Testis (tissue), 2 donors: ENCODE data around the gene NUMB.

Experiments
- POLR2A ChIP-seq: fragments of 450-650 bp; IDR thresholded peaks from one replicate; pipeline ENCODE4 v1.6.1; 2017; ENCODE audit warnings: antibody characterized with exemption, mild to moderate bottlenecking, moderate library complexity
- TF ChIP-seq, protein P1 (sequence below), 3 experiments: fragments of 450-650 bp in 2 of 3; fragments of 200-600 bp in 1 of 3; sonication (generic) in 1 of 3; IDR thresholded peaks; one replicate each; pipeline ENCODE4 v1.5.1; 2016 to 2019; ENCODE audit warnings: antibody characterized with exemption in 3 of 3, mild to moderate bottlenecking in 2 of 3, moderate library complexity in 1 of 3

- TF ChIP-seq, protein P1, sequence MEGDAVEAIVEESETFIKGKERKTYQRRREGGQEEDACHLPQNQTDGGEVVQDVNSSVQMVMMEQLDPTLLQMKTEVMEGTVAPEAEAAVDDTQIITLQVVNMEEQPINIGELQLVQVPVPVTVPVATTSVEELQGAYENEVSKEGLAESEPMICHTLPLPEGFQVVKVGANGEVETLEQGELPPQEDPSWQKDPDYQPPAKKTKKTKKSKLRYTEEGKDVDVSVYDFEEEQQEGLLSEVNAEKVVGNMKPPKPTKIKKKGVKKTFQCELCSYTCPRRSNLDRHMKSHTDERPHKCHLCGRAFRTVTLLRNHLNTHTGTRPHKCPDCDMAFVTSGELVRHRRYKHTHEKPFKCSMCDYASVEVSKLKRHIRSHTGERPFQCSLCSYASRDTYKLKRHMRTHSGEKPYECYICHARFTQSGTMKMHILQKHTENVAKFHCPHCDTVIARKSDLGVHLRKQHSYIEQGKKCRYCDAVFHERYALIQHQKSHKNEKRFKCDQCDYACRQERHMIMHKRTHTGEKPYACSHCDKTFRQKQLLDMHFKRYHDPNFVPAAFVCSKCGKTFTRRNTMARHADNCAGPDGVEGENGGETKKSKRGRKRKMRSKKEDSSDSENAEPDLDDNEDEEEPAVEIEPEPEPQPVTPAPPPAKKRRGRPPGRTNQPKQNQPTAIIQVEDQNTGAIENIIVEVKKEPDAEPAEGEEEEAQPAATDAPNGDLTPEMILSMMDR (IDR thresholded peaks at IDR 0.05) = no peak
- no peak for TF ChIP-seq POLR2A
Measured at GRCh38 chr14:73307261-73307660, 151.1 kb downstream of the NUMB start.
